DND-41 (cell line): ENCODE results near the gene NBEAL2.

Experiments
- EZH2 ChIP-seq: IDR thresholded peaks from 3 replicates; pipeline ENCODE4 v1.6.1; 2012; ENCODE audit warnings: borderline replicate concordance, low read depth, mild to moderate bottlenecking, moderate library complexity, low read length, inconsistent platforms; ENCODE audit not compliant: severe bottlenecking
- TF ChIP-seq, protein P1 (sequence below): IDR thresholded peaks from 2 replicates; pipeline ENCODE4 v1.5.1; 2012; ENCODE audit warnings: borderline replicate concordance, low read length, moderate library complexity, mild to moderate bottlenecking; ENCODE audit not compliant: poor library complexity, severe bottlenecking; ENCODE audit errors: extremely low read depth

DNA sequence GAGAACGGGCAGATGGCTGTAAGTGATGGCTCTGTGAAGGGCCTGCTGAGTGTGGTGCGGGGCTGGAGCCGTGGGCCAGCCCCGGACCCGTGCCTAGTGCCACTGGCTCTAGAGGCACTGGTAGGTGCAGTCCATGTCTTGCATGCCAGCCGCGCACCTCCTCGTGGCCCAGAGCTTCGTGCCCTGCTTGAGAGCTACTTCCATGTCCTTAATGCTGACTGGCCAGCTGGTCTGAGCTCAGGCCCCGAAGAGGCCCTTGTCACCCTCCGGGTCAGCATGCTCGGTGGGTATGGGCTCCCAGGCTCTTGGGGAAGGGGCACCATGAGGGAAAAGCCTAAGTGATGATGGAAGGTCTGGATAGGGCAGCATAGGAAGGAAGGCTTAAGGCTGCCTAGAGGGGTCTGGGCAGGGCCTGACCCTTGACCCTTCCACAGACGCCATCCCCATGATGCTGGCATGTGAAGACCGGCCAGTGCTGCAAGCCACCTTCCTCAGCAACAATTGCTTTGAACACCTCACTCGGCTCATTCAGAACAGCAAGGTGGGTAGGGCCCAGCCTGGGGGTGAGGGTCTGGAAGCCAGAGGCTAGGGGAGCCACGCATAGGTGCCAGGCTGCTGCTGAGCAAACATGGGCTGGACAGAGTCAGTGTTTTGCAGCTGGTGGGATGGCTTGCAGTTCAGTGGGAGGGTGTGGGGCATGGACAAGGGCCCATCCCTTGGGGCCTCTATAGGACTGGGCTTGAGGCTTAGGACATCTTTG, 12.1 kb downstream of the NBEAL2 start:
- TF ChIP-seq, protein P1, sequence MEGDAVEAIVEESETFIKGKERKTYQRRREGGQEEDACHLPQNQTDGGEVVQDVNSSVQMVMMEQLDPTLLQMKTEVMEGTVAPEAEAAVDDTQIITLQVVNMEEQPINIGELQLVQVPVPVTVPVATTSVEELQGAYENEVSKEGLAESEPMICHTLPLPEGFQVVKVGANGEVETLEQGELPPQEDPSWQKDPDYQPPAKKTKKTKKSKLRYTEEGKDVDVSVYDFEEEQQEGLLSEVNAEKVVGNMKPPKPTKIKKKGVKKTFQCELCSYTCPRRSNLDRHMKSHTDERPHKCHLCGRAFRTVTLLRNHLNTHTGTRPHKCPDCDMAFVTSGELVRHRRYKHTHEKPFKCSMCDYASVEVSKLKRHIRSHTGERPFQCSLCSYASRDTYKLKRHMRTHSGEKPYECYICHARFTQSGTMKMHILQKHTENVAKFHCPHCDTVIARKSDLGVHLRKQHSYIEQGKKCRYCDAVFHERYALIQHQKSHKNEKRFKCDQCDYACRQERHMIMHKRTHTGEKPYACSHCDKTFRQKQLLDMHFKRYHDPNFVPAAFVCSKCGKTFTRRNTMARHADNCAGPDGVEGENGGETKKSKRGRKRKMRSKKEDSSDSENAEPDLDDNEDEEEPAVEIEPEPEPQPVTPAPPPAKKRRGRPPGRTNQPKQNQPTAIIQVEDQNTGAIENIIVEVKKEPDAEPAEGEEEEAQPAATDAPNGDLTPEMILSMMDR: no peak
- no peak for TF ChIP-seq EZH2
